ENCODE results near the gene NEDD9.

DNA sequence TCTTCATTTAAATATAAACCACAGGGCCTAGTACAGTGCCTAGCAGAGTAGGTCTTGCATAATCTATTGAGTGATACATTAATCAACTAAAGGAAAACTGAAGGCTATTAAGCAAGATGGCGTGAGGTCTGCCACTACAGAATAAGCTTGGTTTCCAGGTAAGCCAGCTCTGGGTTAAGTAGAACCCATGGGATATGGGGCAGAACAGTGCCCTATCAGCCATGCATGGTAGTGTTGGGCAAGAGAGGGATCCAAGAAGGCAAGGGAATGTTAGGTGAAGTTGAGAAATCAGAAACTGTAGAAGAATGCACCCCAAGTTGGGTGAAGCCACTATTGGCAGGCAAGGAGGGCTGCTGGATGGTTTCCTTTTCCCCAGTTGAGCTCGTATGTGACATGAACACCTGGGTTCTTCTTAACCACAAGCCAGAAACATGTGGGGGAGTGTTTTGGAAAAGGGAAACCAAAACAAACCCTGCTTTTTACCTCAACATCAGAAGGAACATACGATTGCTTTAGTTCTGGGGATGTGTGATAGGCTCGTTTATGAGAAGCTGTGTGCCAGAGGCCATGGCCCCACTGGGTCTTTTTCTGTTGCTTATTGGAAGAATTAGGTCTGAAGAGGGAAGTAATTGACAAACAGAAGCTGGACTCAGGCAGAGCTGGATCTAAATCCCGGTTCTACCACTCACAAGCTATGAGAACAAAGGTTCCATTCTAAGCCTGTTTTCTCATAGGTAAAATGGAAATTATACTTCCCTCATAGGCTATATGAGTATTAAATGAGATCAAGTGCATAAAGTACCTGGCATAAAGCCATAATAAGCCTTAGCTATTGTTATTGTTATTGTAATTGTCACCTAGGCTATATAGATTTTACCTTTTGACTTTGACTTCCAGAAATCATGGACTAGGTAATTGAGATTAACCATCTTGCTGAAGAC lies 33.5 kb downstream of the NEDD9 start:
- TF ChIP-seq, protein P1, sequence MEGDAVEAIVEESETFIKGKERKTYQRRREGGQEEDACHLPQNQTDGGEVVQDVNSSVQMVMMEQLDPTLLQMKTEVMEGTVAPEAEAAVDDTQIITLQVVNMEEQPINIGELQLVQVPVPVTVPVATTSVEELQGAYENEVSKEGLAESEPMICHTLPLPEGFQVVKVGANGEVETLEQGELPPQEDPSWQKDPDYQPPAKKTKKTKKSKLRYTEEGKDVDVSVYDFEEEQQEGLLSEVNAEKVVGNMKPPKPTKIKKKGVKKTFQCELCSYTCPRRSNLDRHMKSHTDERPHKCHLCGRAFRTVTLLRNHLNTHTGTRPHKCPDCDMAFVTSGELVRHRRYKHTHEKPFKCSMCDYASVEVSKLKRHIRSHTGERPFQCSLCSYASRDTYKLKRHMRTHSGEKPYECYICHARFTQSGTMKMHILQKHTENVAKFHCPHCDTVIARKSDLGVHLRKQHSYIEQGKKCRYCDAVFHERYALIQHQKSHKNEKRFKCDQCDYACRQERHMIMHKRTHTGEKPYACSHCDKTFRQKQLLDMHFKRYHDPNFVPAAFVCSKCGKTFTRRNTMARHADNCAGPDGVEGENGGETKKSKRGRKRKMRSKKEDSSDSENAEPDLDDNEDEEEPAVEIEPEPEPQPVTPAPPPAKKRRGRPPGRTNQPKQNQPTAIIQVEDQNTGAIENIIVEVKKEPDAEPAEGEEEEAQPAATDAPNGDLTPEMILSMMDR (IDR thresholded peaks at IDR 0.05; ENCODE audit: insufficient read depth, low read length, poor library complexity, severe bottlenecking): no peak
- no peak for TF ChIP-seq EZH2phosphoT487 (conservative IDR thresholded peaks at IDR 0.05; ENCODE audit: low read length)

All from SU-DHL-6 (cell line).